Thyroid gland (tissue), 4 donors: Measurements from ENCODE around the gene ENOX1.

Experiments used
- CTCF ChIP-seq, 6 experiments: fragments of 200-600 bp in 3 of 6; fragments of 450-650 bp in 3 of 6; sonication (generic) in 3 of 6; IDR thresholded peaks; one replicate each; pipeline ENCODE4 v1.5.1; 2016 to 2019; ENCODE audit warnings: antibody characterized with exemption in 6 of 6, mild to moderate bottlenecking in 2 of 6, inconsistent platforms in 1 of 6, moderate library complexity in 1 of 6
- POLR2A ChIP-seq, 2 donors: fragments of 450-650 bp; IDR thresholded peaks; one replicate each; pipeline ENCODE4 v1.6.1; 2017; ENCODE audit warnings: antibody characterized with exemption in 2 of 2, mild to moderate bottlenecking in 2 of 2, moderate library complexity in 1 of 2

- TF ChIP-seq CTCF (IDR thresholded peaks at IDR 0.05): no peak
- TF ChIP-seq POLR2A (IDR thresholded peaks at IDR 0.05): no peak
Observed at GRCh38 chr13:43758834-43759233, 27.9 kb downstream of the ENOX1 start.
